SK-N-SH (cell line): ENCODE measurements around the gene GNG13.
"Not testable (repeated sequence)": the region's sequence is repeated elsewhere in the genome, so short reads cannot be mapped to it uniquely, and the experiment has no call there.

Experiments
- CTCF ChIP-seq: fragments of 200-600 bp; sonication (generic); IDR thresholded peaks from 2 replicates; pipeline ENCODE4 v1.6.1; 2017; ENCODE audit warnings: antibody characterized with exemption, mild to moderate bottlenecking, moderate library complexity
- MAX ChIP-seq: IDR thresholded peaks from 2 replicates; pipeline ENCODE4 v1.4.0; 2012; ENCODE audit warnings: low read depth

DNA sequence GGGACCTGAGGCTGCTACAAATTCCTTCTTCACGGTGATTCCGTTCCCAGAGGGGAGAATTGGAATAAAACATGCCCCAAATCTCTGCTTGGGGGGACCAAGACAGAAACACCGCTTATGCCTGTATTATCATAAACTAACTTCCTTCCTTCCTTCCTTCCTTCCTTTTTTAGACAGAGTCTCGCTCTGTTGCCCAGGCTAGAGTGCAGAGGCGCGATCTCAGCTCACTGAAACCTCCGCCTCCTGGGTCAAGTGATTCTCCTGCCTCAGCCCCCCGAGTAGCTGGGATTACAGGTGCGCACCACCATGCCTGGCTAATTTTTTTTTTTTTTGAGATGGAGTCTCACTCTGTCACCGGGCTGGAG lies 19.5 kb upstream of the GNG13 start:
- TF ChIP-seq CTCF, MAX: not testable (repeated sequence)
